Measurements from ENCODE around the gene SNX19. TPM values are rescaled to one million over a fixed set of nuclear protein-coding genes. Genes with fewer than 3 reads are reported as not detected.

The SNX19 gene
- total RNA-seq, 1 experiment from 2014 or later, result 34.4 TPM

- Mint-ChIP-seq H3K9me3 (no peaks in the 10 kb centered on the region), H3K4me1 (peaks cover 7 to 14% of the 10 kb centered on the region in 2 experiments), H3K36me3 (ENCODE audit: insufficient read depth in 1 of 3, low read depth in 3 of 3) (no peaks in the 10 kb centered on the region; a peak in 1 of 7 replicates), H3K4me3 (no peak overlapping the region), H3K27ac (no peak overlapping the region), H3K27me3 (ENCODE audit: low read depth) (peaks cover 5% of the 10 kb centered on the region)
- H3K14ac ChIP-seq (ENCODE audit: insufficient read depth, low read length), result 0 out of 2 replicates have a peak overlapping the region, but pooled peaks have one; percentile 16
- no peaks in the 10 kb centered on the region for H4K20me1 ChIP-seq (ENCODE audit: control insufficient read depth, insufficient read depth, insufficient read length)
- H3K23ac ChIP-seq (ENCODE audit: insufficient read length, low read depth, low read length), result no peak overlapping the region
- H3K4me2 ChIP-seq (ENCODE audit: insufficient read depth, insufficient read length, low read length), result no peak overlapping the region
- H3K79me1 ChIP-seq (ENCODE audit: insufficient read depth, low read depth, low read length, poor library complexity, severe bottlenecking), result no peaks in the 10 kb centered on the region
- no peak overlapping the region for H2AFZ ChIP-seq (ENCODE audit: low read length)
- no peak overlapping the region for H3T11ph ChIP-seq (ENCODE audit: low read length)
- no peaks in the 10 kb centered on the region for H3K4me1 ChIP-seq (ENCODE audit: insufficient read depth, low read length)
- H4K91ac ChIP-seq (ENCODE audit: insufficient read length, low read depth, low read length), result no peak overlapping the region
- H4K5ac ChIP-seq (ENCODE audit: insufficient read length, low read depth, low read length), result no peak overlapping the region
- DNase-seq, result no peak
- H2BK12ac ChIP-seq (ENCODE audit: insufficient read length, low read depth, low read length), result no peak overlapping the region
- H3K79me2 ChIP-seq (ENCODE audit: insufficient read depth, low read length), result no peaks in the 10 kb centered on the region
- no peak overlapping the region for H2AK5ac ChIP-seq (ENCODE audit: insufficient read length, low read length)
- H2BK5ac ChIP-seq (ENCODE audit: insufficient read length, low read length), result no peak overlapping the region
- TF ChIP-seq CTCF (conservative IDR thresholded peaks at IDR 0.05), result no peak
- H4K8ac ChIP-seq (replicated peaks; ENCODE audit: insufficient read length, low read depth, low read length), result no peak overlapping the region
- H3K4ac ChIP-seq (ENCODE audit: low read depth, low read length), result no peak overlapping the region
- no peaks in the 10 kb centered on the region for H3K9me3 ChIP-seq (ENCODE audit: control insufficient read depth, low read depth, low read length)
- H3K27me3 ChIP-seq (ENCODE audit: insufficient read depth, low read length), result no peaks in the 10 kb centered on the region
- H2BK15ac ChIP-seq (ENCODE audit: low read depth, low read length), result no peak overlapping the region
- H3K23me2 ChIP-seq (ENCODE audit: insufficient read length, low read depth, low read length, poor library complexity, severe bottlenecking), result no peaks in the 10 kb centered on the region
- H3K9ac ChIP-seq (ENCODE audit: extremely low read depth, insufficient read length, low read length), result no peak overlapping the region
- no peak overlapping the region for H2BK20ac ChIP-seq (ENCODE audit: low read depth, low read length, poor library complexity, severe bottlenecking)
- WGBS (ENCODE audit: extremely low coverage, insufficient read length, low lambda C conversion rate), result no CpG with 5 or more reads among the region's 7 CpGs
- no peak overlapping the region for H2BK120ac ChIP-seq (ENCODE audit: low read depth, low read length, poor library complexity, severe bottlenecking)
- no peak overlapping the region for H3K56ac ChIP-seq (ENCODE audit: insufficient read length, low read depth, low read length)
- H3K27ac ChIP-seq (ENCODE audit: insufficient read length, low read depth, low read length), result no peak overlapping the region
- H3K18ac ChIP-seq (ENCODE audit: insufficient read length, low read depth, low read length), result no peak overlapping the region
Observed at GRCh38 chr11:130865774-130866114, 50.5 kb downstream of the SNX19 start.

Measured in H9 (cell line).